ENCODE measurements around the gene ZYG11A.

GRCh38 chr1:52917156-52917555 lies 74.6 kb downstream of the ZYG11A start:
- TF ChIP-seq JUN (IDR thresholded peaks at IDR 0.05; ENCODE audit: low read depth, low read length): no peak
- no peak for TF ChIP-seq YY1 (IDR thresholded peaks at IDR 0.05; ENCODE audit: low read depth, low read length)
- TF ChIP-seq POLR2A (IDR thresholded peaks at IDR 0.05; ENCODE audit: control extremely low read depth in 1 of 2, low read depth in 2 of 2, low read length in 2 of 2): no peak
- no peak for TF ChIP-seq FOSL1 (IDR thresholded peaks at IDR 0.05; ENCODE audit: insufficient read depth, low read depth, low read length)
